H1 (cell line): ENCODE data around the gene SLC6A2. TPM values are rescaled to one million over a fixed set of nuclear protein-coding genes. Genes with fewer than 3 reads are reported as not detected.

Experiments used
- CTCF ChIA-PET: fragments of 300-600 bp; sonication (Branson Sonifier 250); formaldehyde crosslinking; loops from one replicate; lab custom pipeline; 2021; ENCODE audit not compliant: partially characterized antibody; lab: Charles Lee
- POLR2A ChIA-PET: fragments of 300-600 bp; sonication (Branson Sonifier 250); formaldehyde crosslinking; loops from one replicate; lab custom pipeline; 2021; ENCODE audit warnings: inconsistent platforms; ENCODE audit not compliant: partially characterized antibody; lab: Charles Lee
- DNase-seq, 2 experiments: peaks; one replicate each; pipeline versions ENCODE4 v3.0.0 to v3.0.0-alpha.2; 2010 to 2022; ENCODE audit warnings: low spot score in 2 of 2, low read depth in 1 of 2, mixed read lengths in 1 of 2
- FAIRE-seq: peaks from 2 replicates; lab custom pipeline; 2011; peaks lifted over from hg19 to GRCh38; lab: Jason Lieb, UNC
- H2AFZ ChIP-seq: 2 replicates; pipeline ENCODE4 v1.8.1; 2012; ENCODE audit warnings: low read length, inconsistent platforms
- H2AK5ac ChIP-seq: 2 replicates; pipeline ENCODE4 v1.6.1; 2013; ENCODE audit warnings: low read depth, low read length
- H2BK120ac ChIP-seq: replicated peaks from 2 replicates; pipeline ENCODE3; 2013; ENCODE audit warnings: low read depth, low read length, inconsistent platforms
- H2BK12ac ChIP-seq: 2 replicates; pipeline ENCODE4 v1.6.1; 2013; ENCODE audit warnings: low read depth, low read length
- H2BK15ac ChIP-seq: 2 replicates; pipeline ENCODE4 v1.6.1; 2013; ENCODE audit warnings: low read length
- H2BK20ac ChIP-seq: 2 replicates; pipeline ENCODE4 v1.6.1; 2013; ENCODE audit warnings: low read length
- H2BK5ac ChIP-seq: 2 replicates; pipeline ENCODE4 v1.6.1; 2013; ENCODE audit warnings: low read depth, low read length
- H3K14ac ChIP-seq: 2 replicates; pipeline ENCODE4 v1.6.1; 2013; ENCODE audit warnings: inconsistent platforms; ENCODE audit not compliant: insufficient read length
- H3K18ac ChIP-seq: 2 replicates; pipeline ENCODE4 v1.6.1; 2013; ENCODE audit warnings: low read length; ENCODE audit errors: extremely low read depth
- H3K23ac ChIP-seq: 2 replicates; pipeline ENCODE4 v1.6.1; 2013; ENCODE audit warnings: inconsistent platforms; ENCODE audit not compliant: insufficient read length
- H3K23me2 ChIP-seq: 2 replicates; pipeline ENCODE4 v1.6.1; 2013; ENCODE audit warnings: low read depth, low read length
- H3K27ac ChIP-seq: 2 replicates; pipeline ENCODE4 v1.6.1; 2011; ENCODE audit warnings: low read depth, low read length, inconsistent platforms
- H3K27me3 ChIP-seq, 4 experiments: replicated peaks in 1 of 4; 1 replicate in 1 of 4; 2 replicates in 3 of 4; pipeline versions ENCODE4 v1.6.1 to v1.8.1; 2011 to 2013; ENCODE audit warnings: low read length in 3 of 4, mild to moderate bottlenecking in 3 of 4, inconsistent platforms in 2 of 4, mixed read lengths in 2 of 4, moderate library complexity in 1 of 4; ENCODE audit not compliant: control insufficient read depth in 3 of 4, insufficient read depth in 3 of 4; ENCODE audit errors: extremely low read depth in 1 of 4
- H3K36me3 ChIP-seq, 4 experiments: 2 replicates each; pipeline versions ENCODE4 v1.6.1 to v1.8.1; 2011 to 2013; ENCODE audit warnings: mild to moderate bottlenecking in 4 of 4, low read length in 3 of 4, moderate library complexity in 2 of 4, control low read depth in 1 of 4, inconsistent platforms in 1 of 4; ENCODE audit not compliant: insufficient read depth in 4 of 4, control insufficient read depth in 2 of 4
- H3K4ac ChIP-seq: replicated peaks from 2 replicates; pipeline ENCODE3; 2013; ENCODE audit warnings: low read length, low read depth, mixed read lengths, inconsistent platforms; ENCODE audit not compliant: insufficient read length
- H3K4me1 ChIP-seq, 4 experiments: replicated peaks in 1 of 4; 1 replicate in 1 of 4; 2 replicates in 3 of 4; pipeline versions ENCODE4 v1.6.1 to v1.8.1; 2011 to 2013; ENCODE audit warnings: low read length in 3 of 4, inconsistent platforms in 2 of 4, mixed read lengths in 1 of 4; ENCODE audit not compliant: insufficient read depth in 4 of 4, control insufficient read depth in 3 of 4
- H3K4me2 ChIP-seq, 2 experiments: 2 replicates each; pipeline versions ENCODE4 v1.6.1 to v1.8.1; 2011 to 2013; ENCODE audit warnings: low read depth in 2 of 2, low read length in 2 of 2, control low read depth in 1 of 2, inconsistent platforms in 1 of 2, mild to moderate bottlenecking in 1 of 2; ENCODE audit not compliant: insufficient read depth in 1 of 2
- H3K4me3 ChIP-seq, 4 experiments: fragments of 200-600, 300-600 bp in 1 of 4; sonication (generic), shearing (Covaris generic), sonication (Bioruptor Twin) in 1 of 4; 2 replicates each; pipeline versions ENCODE4 v1.5.1 to v1.8.1; 2011 to 2016; ENCODE audit warnings: low read length in 4 of 4, low read depth in 3 of 4, control low read depth in 2 of 4, inconsistent platforms in 2 of 4, mild to moderate bottlenecking in 2 of 4, mixed read lengths in 1 of 4, moderate library complexity in 1 of 4; ENCODE audit not compliant: insufficient read depth in 2 of 4; ENCODE audit errors: extremely low read depth in 1 of 4
- H3K56ac ChIP-seq: replicated peaks from 2 replicates; pipeline ENCODE3; 2013; ENCODE audit warnings: low read depth, mild to moderate bottlenecking, mixed read lengths, low read length, inconsistent platforms; ENCODE audit not compliant: insufficient read length
- H3K79me1 ChIP-seq: 2 replicates; pipeline ENCODE4 v1.6.1; 2013; ENCODE audit warnings: low read depth, low read length, control low read depth
- H3K79me2 ChIP-seq, 2 experiments: 2 replicates each; pipeline versions ENCODE4 v1.6.1 to v1.8.1; 2012 to 2013; ENCODE audit warnings: low read length in 2 of 2, mild to moderate bottlenecking in 2 of 2, inconsistent platforms in 1 of 2; ENCODE audit not compliant: insufficient read depth in 2 of 2, control insufficient read depth in 1 of 2
- H3K9ac ChIP-seq, 4 experiments: replicated peaks in 1 of 4; 1 replicate in 1 of 4; 2 replicates in 3 of 4; pipeline versions ENCODE4 v1.6.1 to v1.8.1; 2011 to 2013; ENCODE audit warnings: low read depth in 3 of 4, low read length in 3 of 4, control low read depth in 2 of 4, mild to moderate bottlenecking in 2 of 4, moderate library complexity in 2 of 4, inconsistent platforms in 1 of 4; ENCODE audit errors: extremely low read depth in 1 of 4
- H3K9me3 ChIP-seq, 2 experiments: 2 replicates each; pipeline versions ENCODE4 v1.6.1 to v1.8.1; 2012 to 2013; ENCODE audit warnings: mild to moderate bottlenecking in 2 of 2, moderate library complexity in 2 of 2, control low read depth in 1 of 2, inconsistent platforms in 1 of 2, low read depth in 1 of 2, low read length in 1 of 2, mixed read lengths in 1 of 2; ENCODE audit not compliant: insufficient read depth in 2 of 2
- H4K20me1 ChIP-seq, 2 experiments: replicated peaks in 1 of 2; 2 replicates each; pipeline versions ENCODE3 to v1.8.1; 2011 to 2013; ENCODE audit warnings: inconsistent platforms in 2 of 2, low read length in 2 of 2, mild to moderate bottlenecking in 1 of 2; ENCODE audit not compliant: insufficient read depth in 2 of 2, control insufficient read depth in 1 of 2
- H4K5ac ChIP-seq: 2 replicates; pipeline ENCODE4 v1.6.1; 2013; ENCODE audit warnings: low read length, low read depth, mixed read lengths, inconsistent platforms; ENCODE audit not compliant: insufficient read length
- H4K8ac ChIP-seq: 2 replicates; pipeline ENCODE4 v1.8.0; 2013; ENCODE audit warnings: mild to moderate bottlenecking, moderate library complexity, low read length, inconsistent platforms; ENCODE audit not compliant: insufficient read depth; ENCODE audit errors: extremely low read depth
- H4K91ac ChIP-seq: replicated peaks from 2 replicates; pipeline ENCODE3; 2013; ENCODE audit warnings: low read length, mixed read lengths, inconsistent platforms; ENCODE audit not compliant: insufficient read length
- E2F6 ChIP-seq: IDR thresholded peaks from 2 replicates; pipeline ENCODE4 v1.6.1; 2012; ENCODE audit warnings: inconsistent platforms
- KDM4A ChIP-seq: IDR thresholded peaks from one replicate; pipeline ENCODE4 v1.7.1; 2012; ENCODE audit warnings: low read depth, mild to moderate bottlenecking, moderate library complexity, low read length, inconsistent platforms; ENCODE audit not compliant: severe bottlenecking
- TEAD4 ChIP-seq: IDR thresholded peaks from 2 replicates; pipeline ENCODE4 v1.6.1; 2012; ENCODE audit warnings: low read depth, low read length, inconsistent platforms, mixed read lengths
- USF2 ChIP-seq: IDR thresholded peaks from 2 replicates; pipeline ENCODE4 v1.6.1; 2011; ENCODE audit warnings: low read length, improper control_type of control experiment
- WGBS, 2 experiments: shearing (Covaris generic) in 1 of 2; methylation state at CpG; one replicate each; pipeline versions ENCODE4 v1.1.6 to v1.1.7; 2013 to 2015; ENCODE audit warnings: low lambda C conversion rate in 2 of 2, mixed read lengths in 2 of 2, inconsistent platforms in 1 of 2, low coverage in 1 of 2, missing lambda C conversion rate in 1 of 2; ENCODE audit not compliant: insufficient replicate concordance in 2 of 2, insufficient coverage in 1 of 2, insufficient read length in 1 of 2; ENCODE audit errors: extremely low coverage in 1 of 2, missing lambda C conversion rate in 1 of 2; 5-methylcytosine and 5-hydroxymethylcytosine counted together
- polyA plus RNA-seq, 7 experiments: library from polyadenylated mRNA; depleted of rRNA in 3 of 7; stranded (reverse) in 5 of 7; unstranded in 2 of 7; fragments of >200 nt in 5 of 7; fragments of 200-250 nt in 2 of 7; gene quantifications; 1 replicate in 5 of 7; 2 replicates in 1 of 7; 4 replicates in 1 of 7; pipeline versions ENCODE4 v1.2.1 to v1.2.3, GENCODE V29; 2011 to 2013; ENCODE audit warnings: missing spikeins in 2 of 7, mixed read lengths in 2 of 7
- total RNA-seq: library from RNA; stranded (reverse); fragmentation: NEBNext Ultra II Directional; extraction: Animal tissue kit (Norgen Biotek cat#: 25700); gene quantifications from 2 replicates; pipeline ENCODE4 v1.2.1, GENCODE V29; 2021

Gene SLC6A2
- total and polyA plus RNA-seq, 2 of the 8 experiments (the other 6 are each of a cell fraction or from before 2014, with no cell fraction given): 0.35 TPM; not detected in 1

- H2AK5ac ChIP-seq: no peak overlapping the region
Measured at GRCh38 chr16:55737966-55738365, 82.2 kb downstream of the SLC6A2 start.

More at GRCh38 chr16:55737966-55738365, 82.2 kb downstream of the SLC6A2 start:
- no peak overlapping the region for H3K56ac ChIP-seq
- FAIRE-seq (no peak), DNase-seq (no peak)
- no peak overlapping the region for H3K4ac ChIP-seq
- H3K79me2 ChIP-seq: no peaks in the 10 kb centered on the region
- no peak overlapping the region for H2AFZ ChIP-seq
- H3K36me3 ChIP-seq: no peaks in the 10 kb centered on the region
- H3K9me3 ChIP-seq: no peaks in the 10 kb centered on the region
- H3K9ac ChIP-seq: no peak overlapping the region
- no peak overlapping the region for H3K14ac ChIP-seq
- TF ChIP-seq KDM4A (no peak), E2F6 (no peak), USF2 (no peak), TEAD4 (no peak)
- no peak overlapping the region for H2BK15ac ChIP-seq
- no peak overlapping the region for H4K8ac ChIP-seq
- ChIA-PET CTCF (interaction anchor here (1.0 kb wide), 1 partner anchor 36 kb away, joined by 3 read pairs; no protein-coding TSS in a partner anchor), POLR2A (no interaction called here)
- H3K4me3 ChIP-seq: no peak overlapping the region
- no peaks in the 10 kb centered on the region for H3K27me3 ChIP-seq
- no peak overlapping the region for H3K4me2 ChIP-seq
- H2BK12ac ChIP-seq: no peak overlapping the region
- H2BK20ac ChIP-seq: no peak overlapping the region
- no peak overlapping the region for H2BK5ac ChIP-seq
- no peak overlapping the region for H3K18ac ChIP-seq
- H3K23ac ChIP-seq: no peak overlapping the region
- H3K27ac ChIP-seq: no peak overlapping the region
- H2BK120ac ChIP-seq: no peak overlapping the region
- no peaks in the 10 kb centered on the region; the same call in 1 of the 2 replicates for H3K23me2 ChIP-seq
- H3K79me1 ChIP-seq: no peaks in the 10 kb centered on the region
- WGBS, 2 experiments: 93% methylated on average over 9 of the region's 9 CpGs; no CpG with 5 or more reads in 1 of the 2 experiments
- no peaks in the 10 kb centered on the region for H4K20me1 ChIP-seq
- H4K91ac ChIP-seq: no peak overlapping the region
- no peaks in the 10 kb centered on the region for H3K4me1 ChIP-seq
- no peak overlapping the region for H4K5ac ChIP-seq
